Heart left ventricle (tissue), 13 donors: Measurements from ENCODE around the gene PARP3.

Source experiments
- POLR2A ChIP-seq, 2 donors: fragments of 450-650 bp; IDR thresholded peaks; one replicate each; pipeline ENCODE4 v1.6.1; 2017; ENCODE audit warnings: antibody characterized with exemption in 2 of 2, mild to moderate bottlenecking in 2 of 2, moderate library complexity in 2 of 2
- TF ChIP-seq, protein P1 (sequence below), 12 donors: fragments of 200-600 bp; sonication (generic) in 4 of 12; IDR thresholded peaks; one replicate each; pipeline versions ENCODE4 v1.5.0 to v1.8.0; 2018 to 2022; ENCODE audit warnings: antibody characterized with exemption in 12 of 12, mild to moderate bottlenecking in 5 of 12
- donor health status: ischemic (EF 13 %, LVEDD 7.1; RV severe dilation, severe dysfunction).
- donor health status: DM: no; HTN: yes; CAD: no.
- donor health status: DM: no; HTN: no; CAD: no.
- donor health status: ischemic (EF 25% LVEDD 6.9; RV normal size, moderate dysfunction).
- donor health status: ischemic (EF 25% LVEDD 5.7; RV mildly dilated, moderate dysfunction).
- donor health status: ischemic (EF 35%, LVEDD 5.7; RV mildly dilated, moderate dysfunction).
- donor health status: nonischemic (EF 11% LVEDD 7.7; RV severe dilation, severe dysfunction).
- donor health status: DM: yes; HTN: yes; CAD: no.
- donor health status: PGD.
- donor health status: ischemic (EF 29% LVEDD 5.4; RV normal size, mild dysfunction).
- donor health status: nonischemic (EF 23%, LVEDD 6.1; RV moderate dilation, normal function).

- TF ChIP-seq, protein P1, sequence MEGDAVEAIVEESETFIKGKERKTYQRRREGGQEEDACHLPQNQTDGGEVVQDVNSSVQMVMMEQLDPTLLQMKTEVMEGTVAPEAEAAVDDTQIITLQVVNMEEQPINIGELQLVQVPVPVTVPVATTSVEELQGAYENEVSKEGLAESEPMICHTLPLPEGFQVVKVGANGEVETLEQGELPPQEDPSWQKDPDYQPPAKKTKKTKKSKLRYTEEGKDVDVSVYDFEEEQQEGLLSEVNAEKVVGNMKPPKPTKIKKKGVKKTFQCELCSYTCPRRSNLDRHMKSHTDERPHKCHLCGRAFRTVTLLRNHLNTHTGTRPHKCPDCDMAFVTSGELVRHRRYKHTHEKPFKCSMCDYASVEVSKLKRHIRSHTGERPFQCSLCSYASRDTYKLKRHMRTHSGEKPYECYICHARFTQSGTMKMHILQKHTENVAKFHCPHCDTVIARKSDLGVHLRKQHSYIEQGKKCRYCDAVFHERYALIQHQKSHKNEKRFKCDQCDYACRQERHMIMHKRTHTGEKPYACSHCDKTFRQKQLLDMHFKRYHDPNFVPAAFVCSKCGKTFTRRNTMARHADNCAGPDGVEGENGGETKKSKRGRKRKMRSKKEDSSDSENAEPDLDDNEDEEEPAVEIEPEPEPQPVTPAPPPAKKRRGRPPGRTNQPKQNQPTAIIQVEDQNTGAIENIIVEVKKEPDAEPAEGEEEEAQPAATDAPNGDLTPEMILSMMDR (IDR thresholded peaks at IDR 0.05), result no peak
- TF ChIP-seq POLR2A (IDR thresholded peaks at IDR 0.05), result no peak
These were observed 28.6 kb downstream of the PARP3 start for GRCh38 chr3:51970606-51971300.
